MG63 (cell line): ENCODE results near the gene CDH18. TPM values are rescaled to one million over a fixed set of nuclear protein-coding genes. Genes with fewer than 3 reads are reported as not detected.

Experiments used
- DNase-seq: peaks from one replicate; pipeline ENCODE4 v3.0.0-alpha.2; 2020
- H3K27me3 ChIP-seq: fragments of 250-450 bp; sonication (Bioruptor Pico); 2 replicates; pipeline ENCODE4 v1.5.1; 2020; ENCODE audit warnings: mild to moderate bottlenecking, moderate library complexity
- H3K36me3 ChIP-seq: fragments of 250-450 bp; sonication (Bioruptor Pico); 2 replicates; pipeline ENCODE4 v1.5.1; 2020; ENCODE audit warnings: mild to moderate bottlenecking, moderate library complexity
- H3K4me3 ChIP-seq: fragments of 250-450 bp; sonication (Bioruptor Pico); 2 replicates; pipeline ENCODE4 v1.5.1; 2020; ENCODE audit warnings: mild to moderate bottlenecking, moderate library complexity
- H3K9me3 ChIP-seq: fragments of 250-450 bp; sonication (Bioruptor Pico); 2 replicates; pipeline ENCODE4 v1.5.1; 2020; ENCODE audit warnings: mild to moderate bottlenecking, moderate library complexity
- total RNA-seq: library from RNA; depleted of rRNA; stranded (reverse); fragments of >200 nt; shearing (Covaris generic); gene quantifications from 2 replicates; pipeline ENCODE4 v1.2.3, GENCODE V29; 2014; ENCODE audit warnings: low replicate concordance

Gene CDH18
- total RNA-seq, 1 experiment from 2014 or later: 18.8 TPM

DNA sequence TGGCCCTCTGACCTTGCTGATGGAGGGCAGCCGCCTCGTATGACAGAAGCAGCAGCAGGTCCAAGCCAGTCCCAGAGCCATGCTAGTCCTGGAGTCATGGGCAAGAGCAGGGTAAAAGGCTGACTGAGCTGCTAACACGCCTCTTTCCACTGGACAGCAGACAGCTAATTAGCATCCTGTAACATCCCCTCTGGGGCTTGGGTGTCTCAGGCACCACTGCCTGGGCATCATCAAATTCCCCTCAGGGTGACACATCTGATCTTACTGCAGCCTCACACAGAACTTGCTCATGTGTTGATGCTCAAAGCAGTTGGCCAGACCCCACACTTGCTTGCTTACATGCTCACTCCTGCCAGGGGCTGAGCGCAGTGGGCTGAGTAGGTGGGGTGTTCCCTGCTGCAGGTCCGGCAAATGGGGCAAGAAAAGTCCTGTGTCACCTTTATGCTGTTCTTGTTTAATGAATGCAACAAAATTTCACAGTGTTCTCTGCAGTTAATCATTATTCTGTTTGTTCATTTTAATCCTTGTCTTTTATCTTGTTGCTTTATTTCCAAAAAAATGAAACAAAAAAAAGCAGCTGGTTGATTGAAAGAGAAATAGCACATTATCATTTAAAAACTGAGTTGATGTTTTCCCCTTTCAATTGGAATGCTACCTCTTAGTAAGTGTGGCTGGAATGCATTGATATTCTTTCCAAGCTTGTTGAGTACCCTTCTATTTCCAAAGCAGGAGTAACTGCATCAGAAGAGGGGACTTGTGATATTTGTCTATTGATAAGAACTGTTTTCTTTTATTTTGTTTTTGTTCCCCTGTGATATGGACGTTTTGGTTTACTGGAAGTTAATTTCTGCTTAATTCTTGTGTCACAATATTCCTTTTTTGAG lies 254.1 kb downstream of the CDH18 start:
- no peaks in the 10 kb centered on the region for H3K27me3 ChIP-seq
- H3K36me3 ChIP-seq: no peaks in the 10 kb centered on the region
- no peak for DNase-seq
- H3K9me3 ChIP-seq: no peaks in the 10 kb centered on the region
- H3K4me3 ChIP-seq: no peak overlapping the region

DNA sequence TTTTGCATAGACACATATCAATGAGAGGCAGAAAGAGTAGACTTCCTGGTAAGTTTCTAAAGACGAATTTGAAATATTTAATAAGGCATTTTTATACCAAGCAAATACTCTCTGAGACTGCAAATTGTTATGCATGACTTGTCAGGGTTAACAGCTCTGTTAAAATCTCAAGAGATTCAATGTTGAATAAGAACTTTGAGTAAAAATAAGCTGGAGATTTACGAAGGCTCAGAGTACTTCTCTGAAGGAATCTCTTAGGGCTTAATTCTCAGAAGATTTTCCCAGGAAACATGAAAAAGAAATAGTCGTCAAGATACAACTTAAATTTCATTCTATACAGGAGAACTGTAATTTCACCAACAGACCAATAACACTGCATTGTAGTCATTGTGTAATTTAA lies 259.4 kb downstream of the CDH18 start:
- Histone ChIP-seq H3K36me3 (no peaks in the 10 kb centered on the region), H3K27me3 (no peaks in the 10 kb centered on the region), H3K9me3 (no peaks in the 10 kb centered on the region; the same call in 1 of the 2 replicates), H3K4me3 (no peak overlapping the region)
- DNase-seq: no peak

GRCh38 chr5:19719109-19719508 lies 268.9 kb downstream of the CDH18 start:
- Histone ChIP-seq H3K9me3 (no peaks in the 10 kb centered on the region), H3K27me3 (no peaks in the 10 kb centered on the region), H3K36me3 (no peaks in the 10 kb centered on the region), H3K4me3 (no peak overlapping the region)
- no peak for DNase-seq

GRCh38 chr5:19713740-19714139 lies 274.3 kb downstream of the CDH18 start:
- DNase-seq: no peak
- H3K9me3 ChIP-seq: peaks cover 6% of the 10 kb centered on the region; the same call in 1 of the 2 replicates
- H3K4me3 ChIP-seq: no peak overlapping the region
- H3K27me3 ChIP-seq: no peaks in the 10 kb centered on the region
- H3K36me3 ChIP-seq: no peaks in the 10 kb centered on the region

GRCh38 chr5:19709403-19709802 lies 278.6 kb downstream of the CDH18 start:
- DNase-seq: no peak
- Histone ChIP-seq H3K36me3 (no peaks in the 10 kb centered on the region), H3K4me3 (no peak overlapping the region), H3K9me3 (peaks cover 6% of the 10 kb centered on the region; the same call in 1 of the 2 replicates), H3K27me3 (no peaks in the 10 kb centered on the region)

DNA sequence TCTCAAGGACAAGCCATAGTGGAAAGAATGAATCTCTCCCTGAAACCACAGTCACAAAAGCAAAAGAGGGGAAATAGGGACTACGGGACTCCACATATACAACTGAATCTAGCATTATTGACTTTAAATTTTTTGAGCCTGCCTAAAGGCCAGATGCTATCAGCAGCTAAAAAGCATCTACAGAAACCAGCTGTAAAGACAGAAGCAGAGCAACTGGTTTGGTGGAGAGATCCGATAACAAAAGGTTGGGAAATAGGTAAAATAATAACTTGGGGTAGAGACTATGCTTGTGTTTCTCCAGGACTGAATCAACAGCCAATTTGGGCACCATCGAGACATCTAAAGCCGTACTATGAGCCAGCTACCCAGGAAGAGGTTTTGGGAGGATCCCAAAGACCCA lies 281.2 kb downstream of the CDH18 start:
- DNase-seq: no peak

GRCh38 chr5:19701731-19702130 lies 286.3 kb downstream of the CDH18 start:
- Histone ChIP-seq H3K27me3 (no peaks in the 10 kb centered on the region), H3K36me3 (no peaks in the 10 kb centered on the region), H3K9me3 (peaks cover 2% of the 10 kb centered on the region; the same call in 1 of the 2 replicates), H3K4me3 (no peak overlapping the region)
- no peak for DNase-seq

More for the DNA sequence above, 281.2 kb downstream of the CDH18 start:
- Histone ChIP-seq H3K27me3 (no peaks in the 10 kb centered on the region), H3K36me3 (no peaks in the 10 kb centered on the region), H3K4me3 (no peak overlapping the region), H3K9me3 (peaks cover 8% of the 10 kb centered on the region; the same call in 1 of the 2 replicates)

GRCh38 chr5:19694949-19695611 lies 292.9 kb downstream of the CDH18 start:
- Histone ChIP-seq H3K9me3 (peaks cover under 1% of the 10 kb centered on the region; the same call in 1 of the 2 replicates), H3K27me3 (no peaks in the 10 kb centered on the region), H3K4me3 (no peak overlapping the region), H3K36me3 (no peaks in the 10 kb centered on the region)
- no peak for DNase-seq

DNA sequence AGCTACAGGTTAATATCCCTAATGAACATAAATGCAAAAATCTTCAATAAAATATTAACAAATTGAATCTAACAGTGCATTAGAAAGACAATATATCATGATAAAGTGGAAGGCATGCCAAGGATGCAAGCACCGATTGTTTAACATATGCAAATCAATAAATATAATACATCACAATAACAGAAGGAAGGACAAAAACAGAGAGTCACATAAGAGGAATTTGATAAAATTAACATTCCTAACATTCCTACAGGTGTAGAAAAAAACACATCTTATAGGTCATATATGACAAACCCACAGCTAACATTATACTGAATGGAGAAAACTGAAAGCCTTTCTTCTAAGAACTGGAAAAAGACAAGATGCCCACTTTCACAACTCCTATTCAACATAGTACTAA lies 297.0 kb downstream of the CDH18 start:
- Histone ChIP-seq H3K4me3 (no peak overlapping the region), H3K9me3 (peaks cover 9% of the 10 kb centered on the region), H3K36me3 (no peaks in the 10 kb centered on the region), H3K27me3 (no peaks in the 10 kb centered on the region)
- DNase-seq: no peak

- peaks cover 11% of the 10 kb centered on the region for H3K9me3 ChIP-seq
- no peaks in the 10 kb centered on the region for H3K27me3 ChIP-seq
- H3K36me3 ChIP-seq: no peaks in the 10 kb centered on the region
Observed at GRCh38 chr5:19685473-19685872, 302.5 kb downstream of the CDH18 start.

DNA sequence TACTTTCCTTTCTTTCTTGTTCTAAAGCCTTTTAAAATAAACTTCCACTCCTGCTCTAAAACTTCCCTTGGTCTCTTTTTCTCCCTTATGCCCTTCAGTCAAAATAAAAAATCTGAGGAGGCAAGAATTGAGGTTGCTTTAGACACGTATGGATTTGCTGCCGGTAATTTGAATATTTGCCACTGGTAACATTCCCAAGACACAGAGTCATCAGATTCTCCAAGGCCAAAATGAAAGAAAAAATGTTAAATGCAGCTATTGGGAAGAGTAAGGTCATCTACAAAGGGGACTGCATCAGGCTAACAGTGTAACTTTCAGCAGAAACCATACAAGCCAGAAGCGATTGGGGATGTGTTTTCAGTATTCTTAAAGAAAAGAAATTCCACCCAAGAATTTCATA lies 311.1 kb downstream of the CDH18 start:
- DNase-seq: no peak
- no peaks in the 10 kb centered on the region; the same call in 1 of the 2 replicates for H3K36me3 ChIP-seq
- H3K4me3 ChIP-seq: no peak overlapping the region
- no peaks in the 10 kb centered on the region for H3K27me3 ChIP-seq
- peaks cover 14% of the 10 kb centered on the region; the same call in 1 of the 2 replicates for H3K9me3 ChIP-seq

More at GRCh38 chr5:19685473-19685872, 302.5 kb downstream of the CDH18 start:
- no peak overlapping the region for H3K4me3 ChIP-seq
- DNase-seq: no peak

DNA sequence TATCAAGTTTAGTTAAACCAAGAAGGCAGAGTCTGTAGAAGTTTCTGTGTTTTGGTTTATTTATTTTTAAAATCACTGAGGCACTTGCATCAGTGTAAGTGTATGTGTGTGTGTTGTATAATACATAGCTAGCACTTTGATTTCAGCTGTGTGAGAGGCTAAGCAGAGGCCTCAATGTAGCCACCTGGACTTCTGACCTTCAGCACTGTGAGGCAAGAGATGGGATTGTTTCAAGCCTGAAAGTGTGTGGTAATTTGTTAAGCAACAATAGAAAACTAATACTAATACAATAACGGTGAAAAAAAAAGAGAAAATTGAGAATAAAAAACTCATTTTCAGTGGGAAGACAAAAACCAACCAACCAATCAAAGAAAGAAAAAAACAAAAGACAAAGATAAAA lies 327.3 kb downstream of the CDH18 start:
- no peaks in the 10 kb centered on the region for H3K9me3 ChIP-seq
- no peak overlapping the region for H3K4me3 ChIP-seq
- DNase-seq: no peak
- H3K36me3 ChIP-seq: no peaks in the 10 kb centered on the region
- H3K27me3 ChIP-seq: no peaks in the 10 kb centered on the region

DNA sequence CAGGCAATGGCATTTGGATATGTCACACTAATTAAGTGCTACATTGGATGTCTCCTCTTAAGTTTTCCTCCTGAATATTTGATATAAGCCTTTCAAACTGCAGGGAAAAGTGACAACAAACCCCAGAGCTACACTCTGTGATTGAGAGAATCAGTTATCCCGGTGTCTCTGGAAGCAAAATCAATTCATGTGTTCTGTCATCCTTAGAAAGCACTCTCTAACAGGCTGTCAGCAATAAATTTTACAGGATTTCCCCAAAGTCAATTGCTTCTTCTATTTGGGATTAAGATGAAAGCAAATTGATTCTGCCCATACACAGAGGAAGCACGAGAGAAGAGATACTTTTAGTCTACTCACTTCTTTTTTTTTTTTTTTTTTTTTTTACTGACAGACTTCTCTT lies 332.4 kb downstream of the CDH18 start:
- H3K27me3 ChIP-seq: no peaks in the 10 kb centered on the region
- no peak overlapping the region for H3K4me3 ChIP-seq
- no peak for DNase-seq
- H3K9me3 ChIP-seq: no peaks in the 10 kb centered on the region
- H3K36me3 ChIP-seq: no peaks in the 10 kb centered on the region

DNA sequence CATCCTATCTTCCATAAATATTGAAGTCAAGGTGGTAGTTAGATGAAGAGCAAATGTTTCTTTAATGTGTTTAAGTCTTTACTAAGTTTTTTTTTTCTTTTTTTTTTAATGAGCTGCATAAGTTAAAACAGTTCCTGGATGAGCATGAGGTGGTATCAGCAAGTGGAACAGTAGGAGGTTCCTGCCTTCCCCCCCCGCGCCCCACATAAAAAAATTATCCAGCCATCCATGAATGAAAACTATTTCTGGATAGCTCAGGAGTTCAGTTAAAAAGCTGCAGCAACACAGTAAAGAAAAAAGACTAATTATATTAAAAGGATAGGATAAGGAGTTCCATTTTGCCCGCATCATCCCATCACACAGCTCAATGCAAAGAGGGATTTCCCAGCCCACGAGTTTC lies 349.5 kb downstream of the CDH18 start:
- H3K4me3 ChIP-seq: no peak overlapping the region
- H3K36me3 ChIP-seq: no peaks in the 10 kb centered on the region
- H3K9me3 ChIP-seq: no peaks in the 10 kb centered on the region
- no peaks in the 10 kb centered on the region for H3K27me3 ChIP-seq
- no peak for DNase-seq

GRCh38 chr5:19630876-19631275 lies 357.1 kb downstream of the CDH18 start:
- DNase-seq: no peak
- H3K9me3 ChIP-seq: no peaks in the 10 kb centered on the region

DNA sequence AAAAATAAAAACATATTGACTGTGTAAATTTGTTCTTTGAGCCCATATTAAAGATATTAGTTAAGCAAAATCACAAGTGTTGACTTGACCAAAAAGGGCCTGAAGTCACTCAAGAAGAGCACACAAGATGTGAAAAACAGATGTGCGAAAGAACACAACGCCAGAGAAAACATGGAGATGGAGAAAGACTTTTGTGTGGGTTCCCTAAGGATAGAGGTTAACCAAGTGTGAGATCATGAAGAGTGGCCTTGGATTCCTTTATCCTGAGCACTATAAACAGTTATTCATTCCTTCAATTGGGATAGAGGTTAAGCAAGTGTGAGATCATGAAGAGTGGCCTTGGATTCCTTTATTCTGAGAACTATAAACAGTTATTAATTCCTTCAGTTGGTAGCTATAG lies 361.8 kb downstream of the CDH18 start:
- Histone ChIP-seq H3K27me3 (no peaks in the 10 kb centered on the region), H3K36me3 (no peaks in the 10 kb centered on the region), H3K9me3 (no peaks in the 10 kb centered on the region), H3K4me3 (no peak overlapping the region)
- DNase-seq: no peak

More at GRCh38 chr5:19630876-19631275, 357.1 kb downstream of the CDH18 start:
- no peaks in the 10 kb centered on the region for H3K36me3 ChIP-seq
- no peaks in the 10 kb centered on the region for H3K27me3 ChIP-seq
- no peak overlapping the region for H3K4me3 ChIP-seq

DNA sequence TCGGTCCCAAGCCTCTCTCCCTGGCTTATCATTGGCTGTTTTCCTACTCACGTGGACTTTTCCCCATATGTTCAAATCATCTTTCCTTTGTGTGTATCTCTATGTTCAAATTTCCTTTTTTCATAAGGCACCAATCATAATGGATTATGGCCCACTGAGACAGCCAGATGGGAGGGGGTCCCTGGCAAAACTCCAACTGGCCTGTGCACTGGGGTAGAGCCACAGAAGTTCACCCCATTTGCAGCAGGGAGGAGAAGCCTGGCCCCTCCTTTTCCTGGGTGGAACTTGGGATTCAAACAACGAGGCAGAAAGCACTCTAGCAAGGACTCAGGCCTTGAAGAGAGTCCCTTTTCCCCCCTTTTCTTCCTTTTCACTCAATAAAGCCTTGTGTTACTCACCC lies 362.4 kb downstream of the CDH18 start:
- Histone ChIP-seq H3K4me3 (no peak overlapping the region), H3K9me3 (no peaks in the 10 kb centered on the region), H3K27me3 (no peaks in the 10 kb centered on the region), H3K36me3 (no peaks in the 10 kb centered on the region)
- no peak for DNase-seq
